22Rv1 (cell line): ENCODE results near the gene MAP2K4.

Source experiments
- H3K27ac ChIP-seq: fragments of 450-650 bp; 2 replicates; pipeline ENCODE4 v1.5.1; 2017
- ZFX ChIP-seq: fragments of 450-650 bp; IDR thresholded peaks from 2 replicates; pipeline ENCODE4 v1.6.1; 2017; ENCODE audit warnings: antibody characterized with exemption, borderline replicate concordance
- TF ChIP-seq, protein P1 (sequence below): fragments of 450-650 bp; IDR thresholded peaks from 2 replicates; pipeline ENCODE4 v1.5.1; 2017; ENCODE audit warnings: mild to moderate bottlenecking

Gene MAP2K4

GRCh38 chr17:12099412-12099811, 78.7 kb downstream of the MAP2K4 start:
- no peak for TF ChIP-seq ZFX
- TF ChIP-seq, protein P1, sequence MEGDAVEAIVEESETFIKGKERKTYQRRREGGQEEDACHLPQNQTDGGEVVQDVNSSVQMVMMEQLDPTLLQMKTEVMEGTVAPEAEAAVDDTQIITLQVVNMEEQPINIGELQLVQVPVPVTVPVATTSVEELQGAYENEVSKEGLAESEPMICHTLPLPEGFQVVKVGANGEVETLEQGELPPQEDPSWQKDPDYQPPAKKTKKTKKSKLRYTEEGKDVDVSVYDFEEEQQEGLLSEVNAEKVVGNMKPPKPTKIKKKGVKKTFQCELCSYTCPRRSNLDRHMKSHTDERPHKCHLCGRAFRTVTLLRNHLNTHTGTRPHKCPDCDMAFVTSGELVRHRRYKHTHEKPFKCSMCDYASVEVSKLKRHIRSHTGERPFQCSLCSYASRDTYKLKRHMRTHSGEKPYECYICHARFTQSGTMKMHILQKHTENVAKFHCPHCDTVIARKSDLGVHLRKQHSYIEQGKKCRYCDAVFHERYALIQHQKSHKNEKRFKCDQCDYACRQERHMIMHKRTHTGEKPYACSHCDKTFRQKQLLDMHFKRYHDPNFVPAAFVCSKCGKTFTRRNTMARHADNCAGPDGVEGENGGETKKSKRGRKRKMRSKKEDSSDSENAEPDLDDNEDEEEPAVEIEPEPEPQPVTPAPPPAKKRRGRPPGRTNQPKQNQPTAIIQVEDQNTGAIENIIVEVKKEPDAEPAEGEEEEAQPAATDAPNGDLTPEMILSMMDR: no peak
- no peak overlapping the region for H3K27ac ChIP-seq

- TF ChIP-seq, protein P1: no peak
- no peak for TF ChIP-seq ZFX
- H3K27ac ChIP-seq: no peak overlapping the region
These were observed 84.2 kb downstream of the MAP2K4 start for GRCh38 chr17:12104831-12105230.

DNA sequence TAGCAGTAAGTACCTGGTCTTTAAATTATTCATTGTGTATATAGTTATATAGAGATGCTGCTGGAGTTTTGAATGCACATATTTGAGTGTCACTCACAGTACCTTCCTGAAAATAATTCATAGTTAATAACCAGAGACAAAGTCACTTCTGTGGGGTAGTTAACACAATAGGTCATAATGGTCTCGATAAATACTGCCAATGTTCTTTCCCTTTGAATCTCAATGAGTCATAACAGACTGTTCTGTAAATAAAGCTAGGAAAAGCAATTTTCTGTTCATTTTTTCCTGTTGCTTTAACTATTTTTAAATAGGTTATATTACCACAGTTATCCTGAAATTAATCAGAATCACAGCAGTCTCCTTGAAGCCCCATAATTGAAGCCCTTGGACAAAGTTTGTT, 87.2 kb downstream of the MAP2K4 start:
- no peak for TF ChIP-seq ZFX
- TF ChIP-seq, protein P1: no peak
- H3K27ac ChIP-seq: no peak overlapping the region

GRCh38 chr17:12110906-12111305, 90.2 kb downstream of the MAP2K4 start:
- H3K27ac ChIP-seq: no peak overlapping the region

DNA sequence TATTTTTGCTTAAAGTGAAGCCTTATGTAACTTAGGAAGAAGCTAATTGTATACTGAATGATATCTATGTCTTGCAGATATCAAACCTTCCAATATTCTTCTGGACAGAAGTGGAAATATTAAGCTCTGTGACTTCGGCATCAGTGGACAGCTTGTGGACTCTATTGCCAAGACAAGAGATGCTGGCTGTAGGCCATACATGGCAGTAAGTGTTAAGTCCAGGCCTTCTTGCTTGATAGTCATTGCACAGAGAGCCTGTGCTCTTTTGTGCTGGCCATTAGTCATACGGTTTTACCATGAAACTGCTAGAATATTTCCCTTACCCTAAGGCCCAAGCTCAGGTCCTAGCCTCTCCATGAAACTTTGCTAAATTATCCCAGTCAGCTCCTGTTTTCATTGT, 92.5 kb downstream of the MAP2K4 start:
- TF ChIP-seq, protein P1: no peak
- TF ChIP-seq ZFX: no peak
- H3K27ac ChIP-seq: no peak overlapping the region

More at GRCh38 chr17:12110906-12111305, 90.2 kb downstream of the MAP2K4 start:
- TF ChIP-seq, protein P1: no peak
- TF ChIP-seq ZFX: no peak

DNA sequence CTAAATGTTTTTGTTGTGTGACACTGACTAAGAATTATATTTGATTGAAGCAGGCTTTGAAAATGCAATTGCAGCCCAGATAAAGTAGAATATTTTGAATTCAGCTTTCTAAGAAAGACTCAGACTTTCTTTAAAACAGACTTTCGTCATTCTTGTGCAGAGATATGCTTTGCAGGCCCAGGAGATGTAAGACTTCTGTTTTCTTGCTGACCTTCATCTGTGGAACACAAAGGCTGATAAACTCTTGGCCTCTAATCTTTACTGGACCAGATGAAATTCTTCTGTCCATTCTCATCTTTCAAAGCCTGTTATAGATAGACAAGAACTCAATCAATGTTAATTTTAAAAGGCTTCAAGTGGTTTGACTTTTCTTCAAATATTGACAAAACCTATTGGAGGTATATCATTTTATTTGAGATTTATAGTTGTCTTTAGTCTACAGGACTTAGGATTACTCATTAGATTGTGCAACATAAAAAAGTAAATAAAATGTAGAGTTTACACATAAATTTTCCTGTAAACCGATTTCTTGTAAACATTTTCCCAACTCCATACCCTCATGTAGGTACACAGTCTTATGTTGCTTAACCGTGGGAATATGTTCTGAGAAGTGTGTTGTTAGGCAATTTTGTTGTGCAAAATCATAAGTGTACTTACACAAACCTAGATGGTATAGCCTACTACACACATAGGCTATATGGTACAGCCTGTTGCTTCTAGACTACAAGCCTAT, 94.2 kb downstream of the MAP2K4 start:
- TF ChIP-seq, protein P1: no peak
- TF ChIP-seq ZFX: no peak
- H3K27ac ChIP-seq: no peak overlapping the region

- TF ChIP-seq, protein P1: no peak
- TF ChIP-seq ZFX: no peak
- no peak overlapping the region for H3K27ac ChIP-seq
These were observed 95.5 kb downstream of the MAP2K4 start for GRCh38 chr17:12116143-12116542.
